Spleen (tissue), 11 donors: ENCODE results near the gene DFFA. TPM values are rescaled to one million over a fixed set of nuclear protein-coding genes. Genes with fewer than 3 reads are reported as not detected.

Experiments used
- DNase-seq: peaks from one replicate; pipeline ENCODE4 v3.0.0-alpha.2; 2020
- H3K27ac ChIP-seq, 8 donors: fragments of 200-600 bp; sonication (generic) in 7 of 8; 1 replicate in 4 of 8; 2 replicates in 4 of 8; pipeline versions ENCODE4 v1.5.0 to v1.8.0; 2016 to 2021; ENCODE audit warnings: inconsistent platforms in 4 of 8, mild to moderate bottlenecking in 4 of 8, moderate library complexity in 1 of 8
- H3K27me3 ChIP-seq, 7 donors: fragments of 200-600 bp; sonication (generic) in 6 of 7; replicated peaks in 1 of 7; 1 replicate in 4 of 7; 2 replicates in 3 of 7; pipeline versions ENCODE4 v1.5.0 to v1.8.0; 2016 to 2021; ENCODE audit warnings: inconsistent platforms in 3 of 7, mild to moderate bottlenecking in 1 of 7
- H3K36me3 ChIP-seq, 6 donors: fragments of 200-600 bp; sonication (generic) in 5 of 6; 1 replicate in 4 of 6; 2 replicates in 2 of 6; pipeline versions ENCODE4 v1.5.0 to v1.8.0; 2016 to 2021; ENCODE audit warnings: inconsistent platforms in 2 of 6
- H3K4me1 ChIP-seq, 6 donors: fragments of 200-600 bp; sonication (generic) in 5 of 6; 1 replicate in 3 of 6; 2 replicates in 3 of 6; pipeline versions ENCODE4 v1.5.0 to v1.8.0; 2016 to 2021; ENCODE audit warnings: inconsistent platforms in 3 of 6
- H3K4me3 ChIP-seq, 8 donors: fragments of 200-600 bp; sonication (generic) in 7 of 8; 1 replicate in 4 of 8; 2 replicates in 4 of 8; pipeline versions ENCODE4 v1.5.0 to v1.8.0; 2016 to 2021; ENCODE audit warnings: inconsistent platforms in 4 of 8, mild to moderate bottlenecking in 4 of 8, moderate library complexity in 2 of 8
- H3K9me3 ChIP-seq, 8 donors: fragments of 200-600 bp; sonication (generic) in 7 of 8; 1 replicate in 4 of 8; 2 replicates in 4 of 8; pipeline versions ENCODE4 v1.5.0 to v1.8.0; 2016 to 2021; ENCODE audit warnings: inconsistent platforms in 4 of 8
- CTCF ChIP-seq, 11 experiments: fragments of 200-600 bp in 7 of 11; fragments of 450-650 bp in 4 of 11; sonication (generic) in 4 of 11; IDR thresholded peaks in 8 of 11; conservative IDR thresholded peaks in 3 of 11; 1 replicate in 7 of 11; 2 replicates in 4 of 11; pipeline versions ENCODE4 v1.4.0 to v1.8.0; 2016 to 2021; ENCODE audit warnings: antibody characterized with exemption in 11 of 11, inconsistent platforms in 4 of 11, mild to moderate bottlenecking in 1 of 11
- POLR2A ChIP-seq, 3 donors: fragments of 450-650 bp; IDR thresholded peaks; one replicate each; pipeline ENCODE4 v1.5.1; 2017; ENCODE audit warnings: antibody characterized with exemption in 3 of 3, mild to moderate bottlenecking in 1 of 3
- POLR2AphosphoS5 ChIP-seq, 3 donors: sonication (generic); formaldehyde crosslinking; IDR thresholded peaks; one replicate each; pipeline ENCODE4 v1.5.1; 2017; ENCODE audit warnings: antibody characterized with exemption in 3 of 3
- WGBS, 5 donors: extraction: QIAGEN DNeasy Blood & Tissue Kit in 3 of 5; methylation state at CpG; one replicate each; pipeline versions ENCODE4 v1.1.5 to v1.1.7; 2013 to 2018; 5-methylcytosine and 5-hydroxymethylcytosine counted together
- intact Hi-C: fragments of 100-400 bp; cut with DNase I; formaldehyde crosslinking; loops from one replicate; pipeline ENCODE4 v1.15.0; 2023; ENCODE audit warnings: low total_unique reads
- polyA plus RNA-seq, 3 donors: library from polyadenylated mRNA; stranded (reverse); fragments of 200-250 nt; gene quantifications; one replicate each; pipeline ENCODE4 v1.2.1, GENCODE V29; 2013
- total RNA-seq, 7 donors: library from RNA; depleted of rRNA in 3 of 7; stranded (reverse); fragments of >200 nt in 3 of 7; fragmentation: NEBNext Ultra II Directional in 4 of 7; extraction: Animal tissue kit (Norgen Biotek cat#: 25700) in 4 of 7; gene quantifications; one replicate each; pipeline versions ENCODE4 v1.1.0 to v1.2.1, GENCODE V29; 2016 to 2021
- donor health status: healthy with polysubstance abuse.
- donor health status: DM: no; HTN: no; CAD: no; lungs with moderate emphysema.
- donor health status: DM: no; HTN: no; CAD: no.
- donor health status: Bipolar disorder and iron deficiency.
- donor health status: healthy.
- donor health status: DM: no; HTN: no; CAD: no.
- donor health status: DM: yes; HTN: yes; CAD: no.

Gene DFFA
- total and polyA plus RNA-seq, 10 donors: 7.2 to 30.1 (median 21.4) TPM

- Histone ChIP-seq H3K9me3 (no peaks in the 10 kb centered on the region), H3K27ac (peak overlapping the region in 1 of 8 donors; percentile 30), H3K4me1 (peaks cover 0 to 7% (median 0%) of the 10 kb centered on the region in 6 donors), H3K27me3 (no peaks in the 10 kb centered on the region), H3K4me3 (no peak overlapping the region), H3K36me3 (peaks cover 0 to 100% (median 93%) of the 10 kb centered on the region in 6 donors)
- intact Hi-C loops: no loop called here
- 83 to 100% (median 92%) methylated on average over 1 to 2 of the region's 2 CpGs for WGBS, 5 donors
- DNase-seq: no peak
- TF ChIP-seq POLR2AphosphoS5 (IDR thresholded peaks at IDR 0.05) (peak in 1 of 3 donors; percentile 7), POLR2A (IDR thresholded peaks at IDR 0.05) (no peak), CTCF (IDR thresholded peaks at IDR 0.05 in 8 of 11, conservative IDR thresholded peaks at IDR 0.05 in 3 of 11) (no peak)
Measured at GRCh38 chr1:10407201-10407600, 65.1 kb downstream of the DFFA start.

Other genes starting within 250 kb of the DFFA start
- 100 to 1,000 TPM; 105 to 381 (median 142) TPM for gene PGD, start 73.5 kb downstream of the DFFA start, total RNA-seq
- gene PGD, start 73.5 kb downstream of the DFFA start, polyA plus RNA-seq: 10 to 100 TPM; 40.8 to 72.9 (median 46.6) TPM
- gene CENPS, start 42.1 kb downstream of the DFFA start, total RNA-seq: 1 to 10 TPM; 2.1 to 9.6 (median 6.2) TPM
- gene CENPS, start 42.1 kb downstream of the DFFA start, polyA plus RNA-seq: 10 to 100 TPM in 2 of 3 donors, 1 to 10 TPM in 1; 9.3 to 13.5 (median 13.0) TPM
- under 1 TPM in 1 of 7 donors, not detected in 6; 0.38 TPM for gene CORT, start 22.5 kb downstream of the DFFA start, total RNA-seq
- gene CORT, start 22.5 kb downstream of the DFFA start, polyA plus RNA-seq: under 1 TPM; 0.07 to 0.22 (median 0.14) TPM
- 10 to 100 TPM in 6 of 7 donors, 1 to 10 TPM in 1; 9.9 to 19.7 (median 13.8) TPM for gene PEX14, start 2.4 kb upstream of the DFFA start, total RNA-seq
- 10 to 100 TPM in 1 of 3 donors, 1 to 10 TPM in 2; 9.3 to 15.1 (median 9.8) TPM for gene PEX14, start 2.4 kb upstream of the DFFA start, polyA plus RNA-seq